GM20431 (cell line): ENCODE results near the gene EXOC3.
"Not testable (repeated sequence)": the region's sequence is repeated elsewhere in the genome, so short reads cannot be mapped to it uniquely, and the experiment has no call there.

Experiments used
- in situ Hi-C: fragments of 300-500 bp; cut with MseI, MboI; formaldehyde crosslinking; loops from one replicate; pipeline ENCODE4 v1.15.0; 2020; ENCODE audit warnings: low sequenced_read_pairs; ENCODE audit not compliant: unreplicated experiment

EXOC3 gene

GRCh38 chr5:442335-443238, at the start of gene EXOC3:
EXOC3 (plus strand) TSS chr5:443176; CDS start chr5:446206, 3,030 bp downstream.
- in situ Hi-C loops: no loop called here

GRCh38 chr5:393846-394275, 49.1 kb upstream of the EXOC3 start:
- in situ Hi-C loops: no loop called here

GRCh38 chr5:394671-395155, 48.3 kb upstream of the EXOC3 start:
- in situ Hi-C loops: no loop called here

- in situ Hi-C loops: no loop called here
Observed at GRCh38 chr5:395156-395920, 47.6 kb upstream of the EXOC3 start.

- in situ Hi-C loops: no loop called here
Observed at GRCh38 chr5:395921-396530, 47.0 kb upstream of the EXOC3 start.

GRCh38 chr5:396531-396961, 46.4 kb upstream of the EXOC3 start:
- in situ Hi-C loops: no loop called here

- in situ Hi-C loops: not testable (repeated sequence)
Observed at GRCh38 chr5:398141-398474, 44.9 kb upstream of the EXOC3 start.

- in situ Hi-C loops: no loop called here
Observed at GRCh38 chr5:398475-399295, 44.3 kb upstream of the EXOC3 start.

GRCh38 chr5:399296-400281, 43.4 kb upstream of the EXOC3 start:
- in situ Hi-C loops: no loop called here

GRCh38 chr5:400282-401145, 42.5 kb upstream of the EXOC3 start:
- in situ Hi-C loops: no loop called here

- in situ Hi-C loops: no loop called here
Observed at GRCh38 chr5:401146-402034, 41.6 kb upstream of the EXOC3 start.

GRCh38 chr5:402219-402614, 40.8 kb upstream of the EXOC3 start:
- in situ Hi-C loops: not testable (repeated sequence)

GRCh38 chr5:402615-403359, 40.2 kb upstream of the EXOC3 start:
- in situ Hi-C loops: no loop called here

GRCh38 chr5:403995-404394, 39.0 kb upstream of the EXOC3 start:
- in situ Hi-C loops: no loop called here

GRCh38 chr5:404666-405241, 38.2 kb upstream of the EXOC3 start:
- in situ Hi-C loops: no loop called here

- in situ Hi-C loops: no loop called here
Observed at GRCh38 chr5:405421-405820, 37.6 kb upstream of the EXOC3 start.
